ENCODE data around the gene OPRL1.
"Not testable (repeated sequence)": the region's sequence is repeated elsewhere in the genome, so short reads cannot be mapped to it uniquely, and the experiment has no call there.

Gene OPRL1

GRCh38 chr20:64117432-64117777, 37.5 kb downstream of the OPRL1 start:
- not testable (repeated sequence) for DNase-seq (ENCODE audit: low read depth)

DNA sequence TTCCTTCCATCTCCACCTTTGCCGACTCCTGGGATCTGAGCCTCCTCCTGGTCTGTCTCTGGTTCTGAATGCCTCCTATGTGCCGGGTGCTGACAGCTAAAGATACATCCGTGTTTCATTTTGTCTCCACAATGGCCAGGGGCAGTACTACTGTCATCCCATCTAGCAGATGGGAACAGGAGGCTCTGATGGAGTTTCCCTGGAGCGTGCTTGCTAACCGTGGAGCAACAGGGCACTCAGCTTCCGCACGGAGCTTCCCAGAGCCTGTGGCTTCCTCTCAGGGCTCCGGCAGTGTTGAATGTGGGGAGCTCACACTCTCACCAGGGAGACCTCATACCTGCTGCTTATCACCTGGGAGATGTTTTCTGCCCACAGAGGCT, 39.4 kb downstream of the OPRL1 start:
- no peak for DNase-seq (ENCODE audit: low read depth)

GRCh38 chr20:64119681-64120341, 39.9 kb downstream of the OPRL1 start:
- DNase-seq (ENCODE audit: low read depth), result no peak

- no peak for DNase-seq (ENCODE audit: low read depth)
Observed at GRCh38 chr20:64121586-64121985, 41.7 kb downstream of the OPRL1 start.

DNA sequence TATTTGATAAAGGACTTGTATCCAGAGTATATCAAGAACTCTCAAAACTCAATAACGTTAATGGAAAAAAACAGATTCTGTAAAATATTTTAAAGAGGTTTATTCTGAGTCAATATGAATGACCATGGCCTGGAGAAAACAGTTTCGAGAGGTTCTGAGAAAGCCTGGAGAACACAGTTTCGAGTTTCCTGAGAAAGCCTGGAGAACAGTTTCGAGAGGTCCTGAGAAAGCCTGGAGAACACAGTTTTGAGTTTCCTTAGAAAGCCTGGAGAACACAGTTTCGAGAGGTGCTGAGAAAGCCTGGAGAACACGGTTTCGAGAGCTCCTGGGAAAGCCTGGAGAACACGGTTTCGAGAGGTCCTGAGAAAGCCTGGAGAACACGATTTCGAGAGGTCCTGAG, 43.0 kb downstream of the OPRL1 start:
- DNase-seq (ENCODE audit: low read depth), result not testable (repeated sequence)

GRCh38 chr20:64123517-64123916, 43.6 kb downstream of the OPRL1 start:
- DNase-seq (ENCODE audit: low read depth), result not testable (repeated sequence)

DNA sequence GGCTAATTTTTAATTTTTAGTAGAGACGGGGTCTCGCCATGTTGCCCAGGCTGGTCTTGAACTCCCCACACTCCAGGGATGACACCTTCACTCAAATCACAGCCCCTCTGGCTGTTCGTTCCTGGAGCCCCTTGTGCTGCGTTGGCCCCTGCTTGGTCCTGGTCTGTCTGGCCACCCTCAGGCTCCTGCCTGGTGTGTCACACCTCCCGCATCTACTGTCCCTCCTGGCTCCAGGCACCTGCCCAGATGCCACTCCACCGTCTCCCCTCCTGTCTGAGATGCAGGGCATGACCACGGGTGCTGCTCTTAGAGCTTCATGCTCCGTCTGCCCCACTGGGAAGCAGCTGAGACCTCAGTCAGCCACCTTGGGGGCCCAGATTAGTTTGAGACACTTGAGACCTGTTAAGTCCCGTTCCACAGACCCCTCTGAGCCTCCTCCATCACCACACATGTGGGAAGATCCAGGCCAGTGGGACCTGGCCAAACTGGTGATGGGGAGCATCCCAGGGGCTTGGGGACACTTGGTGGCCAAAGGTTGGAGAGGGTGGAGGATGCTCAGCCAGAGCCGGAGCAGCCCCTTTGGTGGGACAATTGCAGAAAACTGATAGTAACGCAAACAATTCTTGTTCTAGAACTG, 49.4 kb downstream of the OPRL1 start:
- no peak for DNase-seq (ENCODE audit: low read depth)

DNA sequence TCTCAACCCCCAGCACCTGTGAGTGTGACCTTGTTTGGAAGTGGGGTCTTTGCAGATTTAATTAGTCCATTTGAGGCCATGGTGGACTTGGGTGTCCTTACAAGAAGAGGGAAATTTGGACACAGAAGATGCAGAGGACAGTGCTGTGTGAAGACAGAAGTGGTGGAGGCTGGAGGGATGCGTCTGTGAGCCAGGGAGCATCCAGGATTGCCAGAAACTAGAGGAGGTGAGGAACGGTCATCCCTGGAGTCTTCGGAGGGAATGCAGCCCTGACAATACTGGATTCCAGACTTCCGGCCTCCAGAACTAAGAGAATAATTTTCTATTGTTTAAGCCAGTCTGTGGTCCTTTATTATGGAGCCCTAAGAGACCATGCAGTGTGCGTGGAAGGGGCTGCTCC, 50.4 kb downstream of the OPRL1 start:
- no peak for DNase-seq (ENCODE audit: low read depth)

DNA sequence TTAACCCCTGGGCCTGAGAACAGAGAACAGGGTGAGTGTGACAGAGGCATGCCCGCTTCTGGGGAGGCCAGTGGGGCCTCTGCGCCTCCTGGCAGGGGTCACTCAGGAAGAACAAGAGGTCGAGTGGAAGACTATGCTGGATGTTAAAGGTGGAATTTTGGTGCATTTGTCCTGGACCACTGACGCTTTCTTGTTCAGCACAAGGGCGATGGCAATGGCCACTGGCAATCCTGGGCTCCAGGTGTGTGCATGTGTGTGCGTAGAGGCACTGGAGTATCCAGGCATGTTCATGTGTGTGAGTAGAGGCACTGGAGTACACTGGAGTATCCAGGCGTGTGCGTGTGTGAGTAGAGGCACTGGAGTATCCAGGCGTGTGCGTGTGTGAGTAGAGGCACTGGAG, 51.0 kb downstream of the OPRL1 start:
- no peak for DNase-seq (ENCODE audit: low read depth)

GRCh38 chr20:64131406-64131805, 51.5 kb downstream of the OPRL1 start:
- DNase-seq (ENCODE audit: low read depth), result no peak

DNA sequence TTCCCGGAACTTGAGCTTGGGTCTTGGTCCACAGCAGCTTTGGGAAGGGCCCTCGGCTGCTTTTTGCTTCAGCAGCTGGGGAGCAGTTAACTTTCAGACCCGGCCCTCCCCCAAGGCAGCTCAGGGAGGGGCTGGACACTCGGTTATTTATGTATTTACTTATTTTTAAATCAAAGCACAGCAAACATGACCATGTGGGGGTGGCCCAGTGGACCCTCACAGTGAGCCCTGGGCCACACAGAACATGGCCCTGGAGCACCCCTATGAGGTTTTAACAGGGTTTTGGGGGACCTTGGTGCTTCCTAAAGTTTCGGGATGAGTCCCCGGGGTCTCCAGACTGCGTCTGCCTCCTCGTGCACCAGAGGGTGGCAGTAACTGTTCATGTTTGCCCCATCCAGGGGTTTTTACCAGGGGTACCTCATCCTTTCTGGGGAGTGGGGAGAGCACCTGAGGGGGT, 54.1 kb downstream of the OPRL1 start:
- no peak for DNase-seq (ENCODE audit: low read depth)

- DNase-seq (ENCODE audit: low read depth), result not testable (repeated sequence)
Observed at GRCh38 chr20:64134744-64135143, 54.9 kb downstream of the OPRL1 start.

GRCh38 chr20:64136004-64136710, 56.3 kb downstream of the OPRL1 start:
- no peak for DNase-seq (ENCODE audit: low read depth)

GRCh38 chr20:64137598-64138031, 57.7 kb downstream of the OPRL1 start:
- no peak for DNase-seq (ENCODE audit: low read depth)

- DNase-seq (ENCODE audit: low read depth), result no peak
Observed at GRCh38 chr20:64138276-64138815, 58.5 kb downstream of the OPRL1 start.

DNA sequence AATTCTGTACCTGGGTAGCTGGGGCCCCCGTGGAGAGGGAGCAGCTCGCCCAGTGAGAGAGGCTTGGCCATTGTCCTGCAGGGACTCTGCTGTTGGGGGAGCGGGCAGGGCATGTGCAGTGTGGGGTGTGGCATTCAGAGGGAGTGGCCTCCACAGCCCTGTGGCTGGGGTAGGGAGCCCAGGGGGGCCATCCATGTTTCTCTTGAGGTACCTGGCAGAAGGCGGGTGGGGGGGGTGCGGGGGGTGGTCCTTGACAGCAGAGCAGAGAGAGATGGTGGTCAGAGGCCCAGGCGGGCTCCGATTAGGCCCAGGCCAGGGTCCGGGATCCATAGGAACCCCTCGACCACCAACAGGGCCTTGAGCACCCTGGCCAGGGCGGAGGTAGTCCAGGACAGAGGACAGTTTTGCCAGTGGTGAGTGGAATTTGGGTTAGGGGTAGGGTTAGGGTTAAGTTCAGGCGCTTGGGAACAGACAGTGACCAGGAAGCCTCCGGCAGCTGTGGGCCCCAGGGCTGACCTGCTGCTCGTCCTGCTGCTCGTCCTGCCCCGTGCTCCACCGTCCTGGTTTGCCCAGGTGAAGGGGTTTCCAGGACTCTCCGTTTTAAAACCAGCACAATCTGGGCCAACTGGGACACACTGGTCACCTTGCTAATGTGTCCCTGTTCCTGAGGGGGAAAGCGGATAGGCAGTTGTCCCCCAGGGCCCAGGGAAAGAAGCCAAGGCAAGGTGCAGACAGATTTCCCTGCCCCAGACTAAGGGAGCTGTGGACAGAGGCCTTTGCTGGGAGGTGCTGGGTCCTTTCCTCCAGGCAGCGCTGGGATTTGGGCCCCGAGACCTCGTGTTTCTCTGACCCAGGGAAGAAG, 59.5 kb downstream of the OPRL1 start:
- no peak for DNase-seq (ENCODE audit: low read depth)

- no peak for DNase-seq (ENCODE audit: low read depth)
Observed at GRCh38 chr20:64140061-64140931, 60.4 kb downstream of the OPRL1 start.

- no peak for DNase-seq (ENCODE audit: low read depth)
Observed at GRCh38 chr20:64140956-64141355, 61.1 kb downstream of the OPRL1 start.

DNA sequence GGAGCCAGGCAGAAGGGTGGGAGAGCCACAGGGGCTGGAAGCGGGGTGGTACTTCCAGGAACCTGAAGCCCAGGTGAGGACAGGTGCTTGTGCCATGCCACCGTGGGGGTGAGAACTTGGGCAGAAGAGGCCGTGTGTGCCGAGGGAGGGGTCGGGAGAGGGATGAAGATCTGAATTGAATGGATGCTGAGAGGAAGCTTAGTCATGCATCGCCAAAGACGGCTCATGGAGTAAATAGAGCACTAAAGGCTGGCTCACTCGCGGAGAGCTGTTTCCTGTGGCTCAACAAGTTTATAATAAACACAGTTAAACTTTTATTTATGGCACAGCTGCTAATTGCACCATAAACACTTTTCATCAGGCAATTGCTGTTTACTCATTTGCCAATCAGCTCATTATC, 62.7 kb downstream of the OPRL1 start:
- no peak for DNase-seq (ENCODE audit: low read depth)

DNA sequence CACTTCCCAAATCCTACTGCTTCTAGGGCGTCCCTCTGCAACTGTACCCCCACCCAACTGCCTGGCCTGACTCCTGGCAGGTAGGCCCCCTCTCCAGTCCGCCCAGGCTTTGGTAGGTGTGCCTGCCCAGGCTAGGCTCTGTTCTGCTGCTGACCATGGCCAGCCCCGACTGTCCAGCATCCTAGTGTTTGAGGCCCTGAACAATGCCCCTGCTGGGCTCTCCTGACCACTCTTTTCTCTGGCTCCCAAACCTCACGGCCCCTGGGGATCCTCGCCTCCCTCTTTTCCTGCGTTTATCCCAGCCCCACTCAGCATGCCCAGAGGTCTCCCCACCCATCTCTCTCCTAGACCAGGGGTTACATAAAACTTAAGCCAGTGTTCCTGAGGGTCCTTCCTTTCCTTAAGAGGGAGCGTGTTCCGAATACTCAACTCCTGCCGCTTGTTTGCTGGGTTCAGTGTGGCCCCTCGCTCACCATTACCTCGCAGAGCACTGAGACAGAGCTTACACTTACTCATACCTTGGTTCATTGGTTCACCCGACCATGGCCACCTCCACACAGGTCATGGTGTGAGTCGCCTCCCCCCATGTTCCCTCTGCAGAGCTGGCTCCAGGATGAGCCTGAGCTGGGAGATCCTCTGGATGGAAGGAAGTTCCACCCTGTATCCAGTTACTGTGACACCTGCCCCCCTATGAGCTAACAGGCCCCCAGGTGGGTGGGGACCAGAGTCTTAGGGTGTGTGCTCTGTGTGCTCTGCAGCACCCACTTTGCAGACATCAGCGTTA, 63.3 kb downstream of the OPRL1 start:
- DNase-seq (ENCODE audit: low read depth), result no peak

All from activated T-cell treated with anti-CD3 and anti-CD28 coated beads for 1 hour (primary cell).